ENCODE data around the gene ZNF385B.

GRCh38 chr2:179442206-179442605 lies 419.2 kb downstream of the ZNF385B start:
- no peak for TF ChIP-seq POLR2A (IDR thresholded peaks at IDR 0.05)
- TF ChIP-seq, protein P1, sequence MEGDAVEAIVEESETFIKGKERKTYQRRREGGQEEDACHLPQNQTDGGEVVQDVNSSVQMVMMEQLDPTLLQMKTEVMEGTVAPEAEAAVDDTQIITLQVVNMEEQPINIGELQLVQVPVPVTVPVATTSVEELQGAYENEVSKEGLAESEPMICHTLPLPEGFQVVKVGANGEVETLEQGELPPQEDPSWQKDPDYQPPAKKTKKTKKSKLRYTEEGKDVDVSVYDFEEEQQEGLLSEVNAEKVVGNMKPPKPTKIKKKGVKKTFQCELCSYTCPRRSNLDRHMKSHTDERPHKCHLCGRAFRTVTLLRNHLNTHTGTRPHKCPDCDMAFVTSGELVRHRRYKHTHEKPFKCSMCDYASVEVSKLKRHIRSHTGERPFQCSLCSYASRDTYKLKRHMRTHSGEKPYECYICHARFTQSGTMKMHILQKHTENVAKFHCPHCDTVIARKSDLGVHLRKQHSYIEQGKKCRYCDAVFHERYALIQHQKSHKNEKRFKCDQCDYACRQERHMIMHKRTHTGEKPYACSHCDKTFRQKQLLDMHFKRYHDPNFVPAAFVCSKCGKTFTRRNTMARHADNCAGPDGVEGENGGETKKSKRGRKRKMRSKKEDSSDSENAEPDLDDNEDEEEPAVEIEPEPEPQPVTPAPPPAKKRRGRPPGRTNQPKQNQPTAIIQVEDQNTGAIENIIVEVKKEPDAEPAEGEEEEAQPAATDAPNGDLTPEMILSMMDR (IDR thresholded peaks at IDR 0.05 in 4 of 5, conservative IDR thresholded peaks at IDR 0.05 in 1 of 5): no peak
